Astrocyte (in vitro differentiated cells and primary cell): ENCODE measurements around the gene FBXW7. TPM values are rescaled to one million over a fixed set of nuclear protein-coding genes. Genes with fewer than 3 reads are reported as not detected.

ENCODE experiments used
- DNase-seq: peaks from one replicate; pipeline ENCODE4 v3.0.0-alpha.2; 2010; ENCODE audit warnings: low read depth
- FAIRE-seq: peaks from 2 replicates; lab custom pipeline; 2011; peaks lifted over from hg19 to GRCh38; lab: Jason Lieb, UNC
- H2AFZ ChIP-seq: 2 replicates; pipeline ENCODE4 v1.6.0; 2012; ENCODE audit warnings: low read depth, low read length, inconsistent platforms
- H3K27ac ChIP-seq: 2 replicates; pipeline ENCODE4 v1.5.1; 2011; ENCODE audit warnings: low read depth, low read length, inconsistent platforms
- H3K27me3 ChIP-seq: 2 replicates; pipeline ENCODE4 v1.6.0; 2011; ENCODE audit warnings: low read length, inconsistent platforms; ENCODE audit not compliant: insufficient read depth
- H3K36me3 ChIP-seq: 2 replicates; pipeline ENCODE4 v1.5.1; 2011; ENCODE audit warnings: low read length, inconsistent platforms; ENCODE audit not compliant: insufficient read depth
- H3K4me1 ChIP-seq: 2 replicates; pipeline ENCODE4 v1.5.1; 2011; ENCODE audit warnings: low read length, inconsistent platforms; ENCODE audit not compliant: insufficient read depth
- H3K4me2 ChIP-seq: 2 replicates; pipeline ENCODE4 v1.6.0; 2012; ENCODE audit warnings: low read length, inconsistent platforms
- H3K4me3 ChIP-seq: 2 replicates; pipeline ENCODE4 v1.5.1; 2011; ENCODE audit warnings: low read depth, mild to moderate bottlenecking, low read length, inconsistent platforms; ENCODE audit not compliant: insufficient read depth
- H3K79me2 ChIP-seq: 2 replicates; pipeline ENCODE4 v1.6.0; 2012; ENCODE audit warnings: mild to moderate bottlenecking, low read length, inconsistent platforms; ENCODE audit not compliant: insufficient read depth
- H3K9ac ChIP-seq: 2 replicates; pipeline ENCODE4 v1.6.0; 2012; ENCODE audit warnings: mild to moderate bottlenecking, low read length, inconsistent platforms
- H3K9me3 ChIP-seq: 2 replicates; pipeline ENCODE4 v1.5.1; 2012; ENCODE audit warnings: low read depth, mild to moderate bottlenecking, low read length, inconsistent platforms; ENCODE audit not compliant: insufficient read depth
- H4K20me1 ChIP-seq: 2 replicates; pipeline ENCODE4 v1.6.0; 2012; ENCODE audit warnings: low read length, inconsistent platforms; ENCODE audit not compliant: insufficient read depth
- H3K27ac Mint-ChIP-seq: one replicate; pipeline ENCODE4 v1.8.0; 2021; ENCODE audit warnings: mild to moderate bottlenecking, mixed read lengths; ENCODE audit not compliant: unreplicated experiment
- H3K27me3 Mint-ChIP-seq: one replicate; pipeline ENCODE4 v1.8.0; 2021; ENCODE audit warnings: low read depth, mixed read lengths; ENCODE audit not compliant: unreplicated experiment
- H3K36me3 Mint-ChIP-seq: one replicate; pipeline ENCODE4 v1.8.0; 2021; ENCODE audit warnings: low read depth, mixed read lengths; ENCODE audit not compliant: unreplicated experiment
- H3K4me1 Mint-ChIP-seq: one replicate; pipeline ENCODE4 v1.8.0; 2021; ENCODE audit warnings: low read depth, mixed read lengths; ENCODE audit not compliant: unreplicated experiment
- H3K4me3 Mint-ChIP-seq: one replicate; pipeline ENCODE4 v1.8.0; 2021; ENCODE audit warnings: mild to moderate bottlenecking, moderate library complexity, mixed read lengths; ENCODE audit not compliant: unreplicated experiment
- H3K9me3 Mint-ChIP-seq: one replicate; pipeline ENCODE4 v1.8.0; 2021; ENCODE audit warnings: mild to moderate bottlenecking, mixed read lengths; ENCODE audit not compliant: unreplicated experiment
- CTCF ChIP-seq: IDR thresholded peaks from 2 replicates; pipeline ENCODE4 v1.5.1; 2011; ENCODE audit warnings: low read depth, mild to moderate bottlenecking, inconsistent platforms, low read length, moderate library complexity; ENCODE audit not compliant: insufficient read depth
- EZH2 ChIP-seq: IDR thresholded peaks from 2 replicates; pipeline ENCODE4 v1.6.1; 2012; ENCODE audit warnings: mild to moderate bottlenecking, low read length, inconsistent platforms; ENCODE audit not compliant: insufficient read depth
- total RNA-seq: library from RNA; stranded (reverse); gene quantifications from 2 replicates; pipeline ENCODE4 v1.2.1, GENCODE V29; 2021

The FBXW7 gene
- total RNA-seq, 1 donor from 2014 or later, result 34.7 TPM

GRCh38 chr4:152581536-152582160 lies 45.8 kb upstream of the FBXW7 start:
- FAIRE-seq, result no peak
- H4K20me1 ChIP-seq, result no peaks in the 10 kb centered on the region
- H2AFZ ChIP-seq, result no peak overlapping the region
- H3K27me3 ChIP-seq, result no peaks in the 10 kb centered on the region
- H3K4me1 ChIP-seq, result no peaks in the 10 kb centered on the region
- H3K9me3 ChIP-seq, result no peaks in the 10 kb centered on the region
- Mint-ChIP-seq H3K4me1 (peaks cover 8% of the 10 kb centered on the region), H3K4me3 (no peak overlapping the region), H3K36me3 (no peaks in the 10 kb centered on the region), H3K9me3 (peaks cover 3% of the 10 kb centered on the region), H3K27me3 (peaks cover 8% of the 10 kb centered on the region), H3K27ac (no peak overlapping the region)
- no peak overlapping the region for H3K9ac ChIP-seq
- DNase-seq, result no peak
- H3K4me3 ChIP-seq, result no peak overlapping the region
- no peaks in the 10 kb centered on the region for H3K79me2 ChIP-seq
- TF ChIP-seq EZH2, result no peak
- no peak for TF ChIP-seq CTCF
- no peak overlapping the region for H3K4me2 ChIP-seq
- no peak overlapping the region for H3K27ac ChIP-seq
- no peaks in the 10 kb centered on the region for H3K36me3 ChIP-seq

- Mint-ChIP-seq H3K27ac (no peak overlapping the region), H3K36me3 (no peaks in the 10 kb centered on the region), H3K27me3 (peaks cover 4% of the 10 kb centered on the region), H3K9me3 (no peaks in the 10 kb centered on the region), H3K4me1 (peaks cover 9% of the 10 kb centered on the region), H3K4me3 (no peak overlapping the region)
- H3K27ac ChIP-seq, result no peak overlapping the region
- no peak overlapping the region for H2AFZ ChIP-seq
- no peaks in the 10 kb centered on the region for H3K79me2 ChIP-seq
- no peak overlapping the region for H3K4me2 ChIP-seq
- H3K4me1 ChIP-seq, result no peaks in the 10 kb centered on the region
- no peaks in the 10 kb centered on the region for H3K36me3 ChIP-seq
- TF ChIP-seq EZH2 (no peak), CTCF (no peak)
- no peaks in the 10 kb centered on the region for H3K9me3 ChIP-seq
- no peak overlapping the region for H3K9ac ChIP-seq
- no peaks in the 10 kb centered on the region for H4K20me1 ChIP-seq
- H3K4me3 ChIP-seq, result no peak overlapping the region
- no peaks in the 10 kb centered on the region for H3K27me3 ChIP-seq
- no peak for DNase-seq
- FAIRE-seq, result no peak
These were observed 44.0 kb upstream of the FBXW7 start for GRCh38 chr4:152579916-152580315.

GRCh38 chr4:152579107-152579764 lies 43.3 kb upstream of the FBXW7 start:
- H3K9me3 ChIP-seq, result no peaks in the 10 kb centered on the region
- no peaks in the 10 kb centered on the region for H3K36me3 ChIP-seq
- no peaks in the 10 kb centered on the region for H3K27me3 ChIP-seq
- H2AFZ ChIP-seq, result no peak overlapping the region
- no peaks in the 10 kb centered on the region for H3K79me2 ChIP-seq
- H3K27ac ChIP-seq, result no peak overlapping the region
- H3K27me3 Mint-ChIP-seq, result peaks cover 4% of the 10 kb centered on the region
- H3K4me3 ChIP-seq, result no peak overlapping the region
- no peaks in the 10 kb centered on the region for H3K4me1 ChIP-seq
- H3K9ac ChIP-seq, result no peak overlapping the region
- DNase-seq (no peak), FAIRE-seq (no peak)
- no peak for TF ChIP-seq EZH2
- TF ChIP-seq CTCF, result no peak
- no peak overlapping the region for H3K4me2 ChIP-seq
- no peaks in the 10 kb centered on the region for H4K20me1 ChIP-seq
- no peak overlapping the region for H3K4me3 Mint-ChIP-seq
- H3K4me1 Mint-ChIP-seq, result peaks cover 9% of the 10 kb centered on the region
- no peak overlapping the region for H3K27ac Mint-ChIP-seq
- H3K36me3 Mint-ChIP-seq, result no peaks in the 10 kb centered on the region
- H3K9me3 Mint-ChIP-seq, result no peaks in the 10 kb centered on the region
